ENCODE measurements around the gene ENPP7.

The ENPP7 gene

GRCh38 chr17:79732804-79733691, 2.3 kb downstream of the ENPP7 start:
- peak in 1 of 6 experiments; percentile 11 for DNase-seq

- no peak for DNase-seq
Measured at GRCh38 chr17:79733692-79734070, 2.9 kb downstream of the ENPP7 start.

GRCh38 chr17:79735096-79735495, 4.4 kb downstream of the ENPP7 start:
- no peak for DNase-seq

- no peak for DNase-seq
Measured at GRCh38 chr17:79737046-79737921, 6.5 kb downstream of the ENPP7 start.

GRCh38 chr17:79737922-79738578, 7.3 kb downstream of the ENPP7 start:
- no peak for DNase-seq

GRCh38 chr17:79738643-79739042, 7.9 kb downstream of the ENPP7 start:
- DNase-seq, result no peak

GRCh38 chr17:79739148-79740062, 8.7 kb downstream of the ENPP7 start:
- no peak for DNase-seq

GRCh38 chr17:79740413-79740812, 9.7 kb downstream of the ENPP7 start:
- DNase-seq, result no peak

GRCh38 chr17:79741401-79741750, 10.6 kb downstream of the ENPP7 start:
- no peak for DNase-seq

- peak; percentile 22 to 77 (median 70) for DNase-seq
Measured at GRCh38 chr17:79741751-79742588, 11.2 kb downstream of the ENPP7 start.

GRCh38 chr17:79742589-79742918, 11.8 kb downstream of the ENPP7 start:
- no peak for DNase-seq

- DNase-seq, result no peak
Measured at GRCh38 chr17:79742951-79743476, 12.3 kb downstream of the ENPP7 start.

- no peak for DNase-seq
Measured at GRCh38 chr17:79743614-79744013, 12.9 kb downstream of the ENPP7 start.

GRCh38 chr17:79745641-79746105, 14.9 kb downstream of the ENPP7 start:
- DNase-seq, result peak in 1 of 6 experiments; percentile 41

- DNase-seq, result peak in 3 of 6 experiments; percentile 12 to 20 (median 16)
Measured at GRCh38 chr17:79746889-79747507, 16.3 kb downstream of the ENPP7 start.

- peak in 3 of 6 experiments; percentile 13 to 22 (median 21) for DNase-seq
Measured at GRCh38 chr17:79747508-79748294, 17.0 kb downstream of the ENPP7 start.

GRCh38 chr17:79748295-79749099, 17.8 kb downstream of the ENPP7 start:
- no peak for DNase-seq

- DNase-seq, result no peak
Measured at GRCh38 chr17:79749156-79749815, 18.5 kb downstream of the ENPP7 start.

Data from stimulated activated naive CD4-positive, alpha-beta T cell (primary cell).